Body of pancreas (tissue), 4 donors: ENCODE measurements around the gene CTTNBP2NL.

Experiments used
- CTCF ChIP-seq, 7 experiments: fragments of 450-650 bp in 4 of 7; fragments of 200-600 bp in 3 of 7; sonication (generic) in 3 of 7; IDR thresholded peaks; one replicate each; pipeline ENCODE4 v1.5.1; 2016 to 2019; ENCODE audit warnings: antibody characterized with exemption in 7 of 7
- POLR2A ChIP-seq, 3 donors: fragments of 450-650 bp; IDR thresholded peaks; one replicate each; pipeline ENCODE4 v1.6.1; 2016; ENCODE audit warnings: antibody characterized with exemption in 3 of 3, mild to moderate bottlenecking in 2 of 3

DNA sequence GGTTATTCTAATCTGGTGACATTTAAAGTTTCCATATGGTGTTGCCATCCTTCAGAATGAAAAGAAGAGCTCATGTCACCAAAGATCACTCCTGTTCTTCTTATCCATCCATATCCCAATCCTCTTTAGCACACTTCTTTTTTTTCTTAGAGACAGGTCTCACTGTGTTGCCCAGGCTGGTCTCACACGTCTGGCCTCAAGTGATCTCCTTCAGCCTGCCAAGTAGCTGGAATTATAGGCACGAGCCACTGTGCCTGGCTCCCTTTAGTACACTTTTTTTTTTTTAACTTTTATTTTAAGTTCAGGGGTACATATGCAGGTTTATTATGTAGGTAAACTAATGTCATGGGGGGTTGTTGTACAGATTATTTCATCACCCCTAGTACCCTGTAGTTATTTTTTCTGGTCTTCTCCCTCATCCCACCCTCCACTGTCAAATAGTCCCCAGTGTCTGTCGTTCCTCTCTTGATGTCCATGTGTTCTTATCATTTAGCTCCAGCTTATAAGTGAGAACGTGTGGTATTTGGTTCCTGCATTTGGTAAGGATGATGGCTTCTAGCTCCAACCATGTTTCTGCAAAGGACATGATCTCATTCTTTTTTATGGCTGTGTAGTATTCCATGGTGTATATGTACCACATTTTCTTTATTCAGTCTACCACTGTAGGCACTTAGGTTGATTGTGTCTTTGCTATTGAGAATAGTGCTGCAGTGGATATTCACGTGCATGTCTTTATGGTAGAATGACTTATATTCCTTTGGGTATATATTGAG, 40.6 kb downstream of the CTTNBP2NL start:
- TF ChIP-seq CTCF (IDR thresholded peaks at IDR 0.05) (no peak), POLR2A (IDR thresholded peaks at IDR 0.05) (no peak)
